Measurements from ENCODE around the gene ACOX2.
A peak's percentile ranks its signal among the peaks of the same experiment; 100 is the strongest.

DNA sequence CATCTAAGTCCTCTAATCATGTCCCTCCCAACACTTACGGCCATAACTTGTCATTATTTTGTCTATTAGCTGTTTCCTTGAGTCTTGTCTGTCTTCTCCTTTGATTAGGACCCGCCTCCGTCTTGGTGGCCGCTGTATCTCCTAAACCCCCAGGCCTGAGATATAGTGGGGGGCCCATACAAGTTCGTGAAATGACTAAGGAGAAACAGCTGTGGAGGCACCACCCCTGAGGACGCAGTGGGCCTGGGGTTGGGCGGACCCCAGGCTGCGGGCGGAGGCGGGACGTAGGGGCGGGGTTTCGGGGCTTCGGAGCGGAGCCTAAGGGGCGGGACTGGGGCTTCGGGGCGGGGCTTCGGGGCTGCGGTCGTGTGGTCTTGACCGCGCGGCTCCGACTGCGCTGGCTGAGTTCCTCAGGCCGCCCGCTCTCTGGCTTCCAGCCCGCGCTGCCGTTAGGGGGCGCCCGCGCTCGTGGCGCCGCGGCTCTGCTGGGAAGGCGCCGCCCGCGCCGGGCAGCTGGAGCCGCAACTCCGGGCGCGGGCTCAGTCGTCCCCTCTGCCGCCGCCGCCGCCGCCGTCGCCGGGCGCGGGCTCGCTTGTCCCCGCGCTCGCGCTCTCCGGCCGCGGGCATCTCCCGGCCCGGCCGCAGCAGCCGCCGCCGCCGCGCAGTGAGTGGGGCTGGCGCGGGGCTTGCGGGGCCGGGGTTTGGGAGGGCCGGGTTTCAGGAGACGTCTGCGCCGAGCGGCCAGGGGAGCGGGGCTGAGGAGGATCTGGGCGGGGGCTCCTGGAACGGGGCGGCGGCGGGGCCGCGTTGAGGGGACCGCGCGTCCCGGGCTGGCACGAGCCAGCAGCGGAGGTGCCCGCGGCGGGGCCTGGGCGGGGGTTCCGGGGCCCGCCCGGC lies 45.2 kb downstream of the ACOX2 start, which contains the start of gene KCTD6:
- TF ChIP-seq, protein P1, sequence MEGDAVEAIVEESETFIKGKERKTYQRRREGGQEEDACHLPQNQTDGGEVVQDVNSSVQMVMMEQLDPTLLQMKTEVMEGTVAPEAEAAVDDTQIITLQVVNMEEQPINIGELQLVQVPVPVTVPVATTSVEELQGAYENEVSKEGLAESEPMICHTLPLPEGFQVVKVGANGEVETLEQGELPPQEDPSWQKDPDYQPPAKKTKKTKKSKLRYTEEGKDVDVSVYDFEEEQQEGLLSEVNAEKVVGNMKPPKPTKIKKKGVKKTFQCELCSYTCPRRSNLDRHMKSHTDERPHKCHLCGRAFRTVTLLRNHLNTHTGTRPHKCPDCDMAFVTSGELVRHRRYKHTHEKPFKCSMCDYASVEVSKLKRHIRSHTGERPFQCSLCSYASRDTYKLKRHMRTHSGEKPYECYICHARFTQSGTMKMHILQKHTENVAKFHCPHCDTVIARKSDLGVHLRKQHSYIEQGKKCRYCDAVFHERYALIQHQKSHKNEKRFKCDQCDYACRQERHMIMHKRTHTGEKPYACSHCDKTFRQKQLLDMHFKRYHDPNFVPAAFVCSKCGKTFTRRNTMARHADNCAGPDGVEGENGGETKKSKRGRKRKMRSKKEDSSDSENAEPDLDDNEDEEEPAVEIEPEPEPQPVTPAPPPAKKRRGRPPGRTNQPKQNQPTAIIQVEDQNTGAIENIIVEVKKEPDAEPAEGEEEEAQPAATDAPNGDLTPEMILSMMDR (IDR thresholded peaks at IDR 0.05; ENCODE audit: low read depth, low read length), result peak; percentile 67
- TF ChIP-seq EZH2phosphoT487 (IDR thresholded peaks at IDR 0.05; ENCODE audit: low read depth), result no peak

Data from OCI-LY3 (cell line).